Prostate gland (tissue), 2 donors: ENCODE measurements around the gene PIK3R6.

Experiments
- POLR2A ChIP-seq: fragments of 450-650 bp; IDR thresholded peaks from one replicate; pipeline ENCODE4 v1.6.1; 2016; ENCODE audit warnings: antibody characterized with exemption, mild to moderate bottlenecking
- TF ChIP-seq, protein P1 (sequence below), 4 experiments: fragments of 200-600 bp in 2 of 4; fragments of 450-650 bp in 2 of 4; sonication (generic) in 2 of 4; IDR thresholded peaks; 1 replicate in 3 of 4; 2 replicates in 1 of 4; pipeline ENCODE4 v1.5.1; 2016 to 2019; ENCODE audit warnings: antibody characterized with exemption in 4 of 4, mild to moderate bottlenecking in 2 of 4, moderate library complexity in 2 of 4

DNA sequence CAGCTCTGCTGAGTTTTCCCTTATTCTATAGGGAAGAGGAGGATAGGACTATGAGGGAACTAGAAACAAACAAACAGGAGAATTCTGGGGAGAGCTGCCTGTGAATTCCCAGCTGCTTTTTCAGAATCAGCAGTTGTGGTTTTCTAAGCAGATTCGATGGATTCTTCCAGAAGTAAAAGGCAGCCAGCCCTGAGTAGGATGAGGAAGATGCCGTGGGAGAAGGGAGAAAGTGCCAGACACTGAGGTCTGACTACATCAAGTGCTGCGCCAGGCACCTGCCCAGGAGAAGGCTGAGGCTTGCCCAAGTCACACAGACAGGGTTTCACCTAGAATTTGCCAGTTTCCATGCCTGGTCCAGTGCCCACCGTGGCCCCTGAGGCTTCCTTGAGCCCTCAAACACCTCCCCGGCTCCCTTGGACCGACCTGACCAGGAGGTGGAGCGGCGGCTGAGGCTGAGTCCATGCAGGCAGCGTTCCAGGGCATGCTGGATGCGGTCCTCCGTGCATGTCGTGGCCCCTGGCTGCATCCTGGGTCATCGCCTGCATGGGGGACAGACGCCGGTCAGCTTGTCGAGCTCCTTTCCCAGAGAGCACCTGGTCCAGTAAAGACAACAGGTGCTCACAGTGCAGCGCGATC lies 43.6 kb upstream of the PIK3R6 start:
- TF ChIP-seq, protein P1, sequence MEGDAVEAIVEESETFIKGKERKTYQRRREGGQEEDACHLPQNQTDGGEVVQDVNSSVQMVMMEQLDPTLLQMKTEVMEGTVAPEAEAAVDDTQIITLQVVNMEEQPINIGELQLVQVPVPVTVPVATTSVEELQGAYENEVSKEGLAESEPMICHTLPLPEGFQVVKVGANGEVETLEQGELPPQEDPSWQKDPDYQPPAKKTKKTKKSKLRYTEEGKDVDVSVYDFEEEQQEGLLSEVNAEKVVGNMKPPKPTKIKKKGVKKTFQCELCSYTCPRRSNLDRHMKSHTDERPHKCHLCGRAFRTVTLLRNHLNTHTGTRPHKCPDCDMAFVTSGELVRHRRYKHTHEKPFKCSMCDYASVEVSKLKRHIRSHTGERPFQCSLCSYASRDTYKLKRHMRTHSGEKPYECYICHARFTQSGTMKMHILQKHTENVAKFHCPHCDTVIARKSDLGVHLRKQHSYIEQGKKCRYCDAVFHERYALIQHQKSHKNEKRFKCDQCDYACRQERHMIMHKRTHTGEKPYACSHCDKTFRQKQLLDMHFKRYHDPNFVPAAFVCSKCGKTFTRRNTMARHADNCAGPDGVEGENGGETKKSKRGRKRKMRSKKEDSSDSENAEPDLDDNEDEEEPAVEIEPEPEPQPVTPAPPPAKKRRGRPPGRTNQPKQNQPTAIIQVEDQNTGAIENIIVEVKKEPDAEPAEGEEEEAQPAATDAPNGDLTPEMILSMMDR (IDR thresholded peaks at IDR 0.05), result no peak
- no peak for TF ChIP-seq POLR2A
